Choroid plexus epithelial cell (primary cell): ENCODE results near the gene PVALB.

Source experiments
- DNase-seq: peaks from one replicate; pipeline ENCODE4 v3.0.0-alpha.2; 2010; ENCODE audit warnings: low read depth
- H3K4me3 ChIP-seq: 2 replicates; pipeline ENCODE4 v1.5.1; 2011; ENCODE audit warnings: low read depth, mild to moderate bottlenecking, control low read depth, low read length, moderate library complexity
- TF ChIP-seq, protein P1 (sequence below): conservative IDR thresholded peaks from 2 replicates; pipeline ENCODE4 v1.5.1; 2011; ENCODE audit warnings: low read depth, mild to moderate bottlenecking, control low read depth, inconsistent platforms, low read length, moderate library complexity

The PVALB gene

DNA sequence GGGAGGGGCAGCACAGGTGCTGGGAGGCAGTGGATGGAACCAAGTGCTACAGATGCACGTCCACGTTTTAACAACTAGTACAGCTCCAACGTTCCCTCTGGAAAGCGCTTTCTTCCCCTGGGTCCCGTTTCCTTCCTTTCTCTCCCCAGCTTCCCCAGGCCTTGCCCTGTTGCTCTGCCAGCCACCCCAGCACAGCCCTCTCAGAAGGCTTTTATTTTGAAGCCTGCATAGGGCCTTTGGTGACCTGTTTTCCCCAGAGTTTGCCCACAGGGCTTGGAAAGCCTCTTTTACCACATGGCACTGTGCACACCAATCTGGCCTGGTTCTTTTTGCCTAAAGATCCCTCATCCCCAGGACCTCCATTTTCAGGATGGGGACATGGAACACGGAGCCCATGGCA lies 30.1 kb upstream of the PVALB start:
- DNase-seq: no peak
- TF ChIP-seq, protein P1, sequence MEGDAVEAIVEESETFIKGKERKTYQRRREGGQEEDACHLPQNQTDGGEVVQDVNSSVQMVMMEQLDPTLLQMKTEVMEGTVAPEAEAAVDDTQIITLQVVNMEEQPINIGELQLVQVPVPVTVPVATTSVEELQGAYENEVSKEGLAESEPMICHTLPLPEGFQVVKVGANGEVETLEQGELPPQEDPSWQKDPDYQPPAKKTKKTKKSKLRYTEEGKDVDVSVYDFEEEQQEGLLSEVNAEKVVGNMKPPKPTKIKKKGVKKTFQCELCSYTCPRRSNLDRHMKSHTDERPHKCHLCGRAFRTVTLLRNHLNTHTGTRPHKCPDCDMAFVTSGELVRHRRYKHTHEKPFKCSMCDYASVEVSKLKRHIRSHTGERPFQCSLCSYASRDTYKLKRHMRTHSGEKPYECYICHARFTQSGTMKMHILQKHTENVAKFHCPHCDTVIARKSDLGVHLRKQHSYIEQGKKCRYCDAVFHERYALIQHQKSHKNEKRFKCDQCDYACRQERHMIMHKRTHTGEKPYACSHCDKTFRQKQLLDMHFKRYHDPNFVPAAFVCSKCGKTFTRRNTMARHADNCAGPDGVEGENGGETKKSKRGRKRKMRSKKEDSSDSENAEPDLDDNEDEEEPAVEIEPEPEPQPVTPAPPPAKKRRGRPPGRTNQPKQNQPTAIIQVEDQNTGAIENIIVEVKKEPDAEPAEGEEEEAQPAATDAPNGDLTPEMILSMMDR: no peak
- no peak overlapping the region for H3K4me3 ChIP-seq

GRCh38 chr22:36846271-36846670 lies 29.4 kb upstream of the PVALB start:
- no peak overlapping the region for H3K4me3 ChIP-seq
- TF ChIP-seq, protein P1: no peak
- no peak for DNase-seq

GRCh38 chr22:36840106-36840505 lies 23.3 kb upstream of the PVALB start:
- TF ChIP-seq, protein P1: no peak
- no peak overlapping the region for H3K4me3 ChIP-seq
- DNase-seq: no peak

DNA sequence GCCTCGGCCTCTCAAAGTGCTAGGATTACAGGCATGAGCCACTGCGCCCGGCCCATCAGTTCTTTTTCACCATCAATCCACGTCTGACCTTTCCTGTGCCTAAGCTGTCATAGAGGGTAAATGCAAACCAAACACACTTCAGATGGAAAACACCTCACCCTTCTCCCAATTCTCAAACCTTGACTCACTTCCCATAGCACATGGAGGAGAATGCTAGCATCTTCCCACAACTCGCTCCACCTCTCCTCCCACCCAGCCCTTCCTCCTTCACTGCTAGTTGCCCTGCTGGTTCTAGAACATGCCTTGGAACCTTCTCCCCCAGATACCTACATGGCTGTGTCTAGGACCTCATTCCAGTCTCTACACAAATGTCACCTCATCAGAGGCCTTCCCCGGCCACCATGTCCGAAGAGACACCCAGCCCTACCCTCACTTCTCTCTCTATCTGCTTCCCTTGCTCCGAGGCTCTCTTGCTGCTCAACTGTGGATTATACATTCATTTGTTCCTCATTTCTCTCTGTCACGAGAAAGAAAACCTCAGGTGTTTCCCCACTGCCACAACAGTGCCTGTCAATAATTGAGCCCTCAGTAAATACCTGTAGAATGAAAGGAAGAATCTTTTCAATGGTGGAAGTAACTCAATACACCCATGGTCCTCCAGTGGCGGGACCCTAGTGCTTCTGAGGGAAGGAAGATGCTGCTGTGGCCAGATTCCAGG lies 22.7 kb upstream of the PVALB start:
- no peak for DNase-seq

DNA sequence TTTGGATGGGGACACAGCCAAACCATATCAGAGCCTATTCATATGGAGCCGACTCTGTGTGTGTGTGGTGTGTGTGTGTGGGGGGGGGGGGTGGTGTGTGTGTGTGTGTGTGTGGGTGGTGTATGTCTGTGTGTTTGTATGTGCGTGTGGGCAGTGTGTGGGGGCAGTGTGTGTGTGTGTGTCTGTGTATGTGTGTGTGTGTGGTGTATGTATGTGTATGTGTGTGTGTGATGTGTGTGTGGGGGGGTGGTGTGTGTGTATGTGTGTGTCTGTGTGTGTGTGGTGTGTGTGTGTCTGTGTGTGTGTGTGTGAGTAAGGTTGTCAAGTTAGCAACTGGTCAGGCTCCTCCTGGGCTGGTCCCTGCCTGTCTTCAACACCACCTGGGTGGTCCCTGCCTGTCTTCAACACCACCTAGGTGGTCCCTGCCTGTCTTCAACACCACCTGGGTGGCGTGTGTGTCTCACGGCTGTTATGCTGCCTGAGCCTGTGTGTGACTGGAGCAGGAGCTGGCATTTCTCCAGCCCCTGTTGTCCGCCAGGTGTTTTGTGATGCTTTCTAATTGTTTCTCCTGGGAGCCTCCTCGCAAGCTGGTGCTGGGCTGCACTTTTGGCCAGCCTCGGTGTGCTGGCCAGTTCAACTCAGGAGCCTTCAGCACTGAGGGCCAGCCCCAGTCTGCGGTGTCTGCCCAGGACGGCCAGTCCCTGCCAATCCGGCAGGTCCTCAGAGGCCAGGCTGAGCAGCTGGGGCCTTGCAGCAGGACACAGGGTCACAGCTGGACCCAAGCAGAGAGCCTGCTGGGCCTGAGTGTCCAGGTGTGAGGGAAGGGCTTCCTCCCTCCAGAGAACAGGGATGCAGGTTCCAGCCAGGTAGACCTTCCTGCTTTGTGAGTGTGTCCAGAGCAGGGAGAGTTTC lies 21.5 kb upstream of the PVALB start:
- DNase-seq: no peak
- TF ChIP-seq, protein P1: no peak
- no peak overlapping the region for H3K4me3 ChIP-seq

More for the DNA sequence above, 22.7 kb upstream of the PVALB start:
- TF ChIP-seq, protein P1: no peak
- H3K4me3 ChIP-seq: no peak overlapping the region

GRCh38 chr22:36835903-36836302 lies 19.1 kb upstream of the PVALB start:
- H3K4me3 ChIP-seq: no peak overlapping the region

More at GRCh38 chr22:36835903-36836302, 19.1 kb upstream of the PVALB start:
- TF ChIP-seq, protein P1: no peak
- DNase-seq: no peak
